ENCODE measurements around the gene CHST13. TPM values are rescaled to one million over a fixed set of nuclear protein-coding genes. Genes with fewer than 3 reads are reported as not detected.
A peak's percentile ranks its signal among the peaks of the same experiment; 100 is the strongest.
"Not testable (repeated sequence)": the region's sequence is repeated elsewhere in the genome, so short reads cannot be mapped to it uniquely, and the experiment has no call there.

CHST13 gene
- total RNA-seq, 1 donor from 2014 or later: not detected

- no peak for DNase-seq
These were observed 30.9 kb downstream of the CHST13 start for GRCh38 chr3:126554560-126555525.

GRCh38 chr3:126555795-126556636 is 32.1 kb downstream of the CHST13 start:
- DNase-seq: no peak

- no peak for DNase-seq
These were observed 32.9 kb downstream of the CHST13 start for GRCh38 chr3:126556637-126557414.

GRCh38 chr3:126557415-126557745 is 33.4 kb downstream of the CHST13 start:
- DNase-seq: no peak

- no peak for DNase-seq
These were observed 33.8 kb downstream of the CHST13 start for GRCh38 chr3:126557761-126558160.

GRCh38 chr3:126558336-126559071 is 34.5 kb downstream of the CHST13 start, which contains the start of gene C3orf22:
Gene C3orf22 (minus strand): TSS chr3:126558932. CDS start chr3:126553390, 5,542 bp downstream.
- DNase-seq: no peak

- DNase-seq: no peak
These were observed 38.9 kb downstream of the CHST13 start for GRCh38 chr3:126562737-126563276.

- DNase-seq: no peak
These were observed 43.9 kb downstream of the CHST13 start for GRCh38 chr3:126567696-126568438.

- peak; percentile 6 for DNase-seq
These were observed 44.9 kb downstream of the CHST13 start for GRCh38 chr3:126568776-126569342.

GRCh38 chr3:126569390-126569975 is 45.5 kb downstream of the CHST13 start:
- DNase-seq: peak; percentile 15

GRCh38 chr3:126570103-126570541 is 46.2 kb downstream of the CHST13 start:
- no peak for DNase-seq

- peak; percentile 7 for DNase-seq
These were observed 47.1 kb downstream of the CHST13 start for GRCh38 chr3:126571078-126571477.

GRCh38 chr3:126573492-126574117 is 49.6 kb downstream of the CHST13 start:
- DNase-seq: no peak

GRCh38 chr3:126577261-126577660 is 53.3 kb downstream of the CHST13 start:
- no peak for DNase-seq

- DNase-seq: no peak
These were observed 54.7 kb downstream of the CHST13 start for GRCh38 chr3:126578702-126579101.

- DNase-seq: no peak
These were observed 56.8 kb downstream of the CHST13 start for GRCh38 chr3:126580746-126581145.

- DNase-seq: no peak
These were observed 57.6 kb downstream of the CHST13 start for GRCh38 chr3:126581569-126581968.

- no peak for DNase-seq
These were observed 58.4 kb downstream of the CHST13 start for GRCh38 chr3:126582311-126582710.

GRCh38 chr3:126591515-126591914 is 67.6 kb downstream of the CHST13 start:
- not testable (repeated sequence) for DNase-seq
